Naive thymus-derived CD4-positive, alpha-beta T cell (primary cell): ENCODE results near the gene ATP10A. TPM values are rescaled to one million over a fixed set of nuclear protein-coding genes. Genes with fewer than 3 reads are reported as not detected.

Experiments used
- ATAC-seq: fragments of 150-1000 bp; cut with Tn5 transposase; 2 replicates; pipeline ENCODE4 v1.10.0; 2021; ENCODE audit warnings: mild to moderate bottlenecking, moderate library complexity
- CTCF ChIA-PET: fragments of 350-600 bp; sonication (Branson Sonifier 250); formaldehyde crosslinking; loops from one replicate; lab custom pipeline; 2021; ENCODE audit warnings: antibody characterized with exemption; lab: Charles Lee
- POLR2A ChIA-PET: fragments of 350-600 bp; sonication (Branson Sonifier 250); formaldehyde crosslinking; loops from one replicate; lab custom pipeline; 2021; ENCODE audit warnings: antibody characterized with exemption, inconsistent platforms; lab: Charles Lee
- DNase-seq, 9 donors: peaks; one replicate each; pipeline versions ENCODE4 v3.0.0 to v3.0.0-alpha.2; 2020 to 2022; ENCODE audit warnings: mixed read lengths in 1 of 9
- H3K27ac ChIP-seq: one replicate; pipeline ENCODE4 v1.7.0; 2013; ENCODE audit warnings: mild to moderate bottlenecking, low read depth, low read length, moderate library complexity
- H3K27me3 ChIP-seq, 2 donors: one replicate each; pipeline ENCODE4 v1.7.0; 2013; ENCODE audit warnings: low read length in 2 of 2, mild to moderate bottlenecking in 2 of 2, moderate library complexity in 2 of 2; ENCODE audit not compliant: control insufficient read depth in 2 of 2, insufficient read depth in 2 of 2
- H3K36me3 ChIP-seq, 3 experiments: 1 replicate in 2 of 3; 2 replicates in 1 of 3; pipeline ENCODE4 v1.7.0; 2013; ENCODE audit warnings: low read length in 3 of 3, mild to moderate bottlenecking in 3 of 3, moderate library complexity in 1 of 3; ENCODE audit not compliant: insufficient read depth in 3 of 3, control insufficient read depth in 2 of 3
- H3K4me1 ChIP-seq, 2 donors: one replicate each; pipeline ENCODE4 v1.7.0; 2013; ENCODE audit warnings: low read length in 2 of 2, mild to moderate bottlenecking in 2 of 2, moderate library complexity in 1 of 2; ENCODE audit not compliant: control insufficient read depth in 2 of 2, insufficient read depth in 2 of 2
- H3K4me3 ChIP-seq: 2 replicates; pipeline ENCODE4 v1.7.0; 2013; ENCODE audit warnings: mild to moderate bottlenecking, low read length
- H3K9me3 ChIP-seq, 3 experiments: 1 replicate in 2 of 3; 2 replicates in 1 of 3; pipeline ENCODE4 v1.7.0; 2013; ENCODE audit warnings: low read length in 3 of 3; ENCODE audit not compliant: control insufficient read depth in 2 of 3
- H3K27ac Mint-ChIP-seq, 9 donors: one replicate each; pipeline ENCODE4 v1.8.0; 2020 to 2022; ENCODE audit warnings: mixed read lengths in 9 of 9, mild to moderate bottlenecking in 8 of 9, moderate library complexity in 5 of 9, inconsistent platforms in 2 of 9
- H3K27me3 Mint-ChIP-seq, 5 donors: one replicate each; pipeline ENCODE4 v1.8.0; 2021 to 2022; ENCODE audit warnings: mixed read lengths in 5 of 5, mild to moderate bottlenecking in 1 of 5
- H3K36me3 Mint-ChIP-seq, 5 donors: one replicate each; pipeline ENCODE4 v1.8.0; 2020 to 2022; ENCODE audit warnings: mixed read lengths in 5 of 5, mild to moderate bottlenecking in 3 of 5, inconsistent platforms in 1 of 5
- H3K4me1 Mint-ChIP-seq, 7 donors: one replicate each; pipeline ENCODE4 v1.8.0; 2020 to 2022; ENCODE audit warnings: mixed read lengths in 7 of 7, mild to moderate bottlenecking in 3 of 7, inconsistent platforms in 1 of 7
- H3K4me3 Mint-ChIP-seq, 10 donors: one replicate each; pipeline ENCODE4 v1.8.0; 2020 to 2022; ENCODE audit warnings: mild to moderate bottlenecking in 10 of 10, mixed read lengths in 10 of 10, moderate library complexity in 6 of 10, inconsistent platforms in 2 of 10
- H3K9me3 Mint-ChIP-seq, 11 donors: one replicate each; pipeline ENCODE4 v1.8.0; 2020 to 2022; ENCODE audit warnings: mixed read lengths in 11 of 11, mild to moderate bottlenecking in 4 of 11, inconsistent platforms in 1 of 11, moderate library complexity in 1 of 11
- intact Hi-C, 2 donors: fragments of 100-400 bp; cut with micrococcal nuclease; formaldehyde crosslinking; loops; one replicate each; pipeline ENCODE4 v1.15.1; 2023
- polyA plus RNA-seq, 2 donors: library from polyadenylated mRNA; unstranded; fragments of 300-500 nt; fragmentation: Illumina TruSeq; gene quantifications; one replicate each; pipeline ENCODE4 v1.2.3, GENCODE V29; 2021
- total RNA-seq, 6 experiments: library from RNA in 5 of 6; stranded (reverse) in 5 of 6; gene quantifications; 1 replicate in 5 of 6; 2 replicates in 1 of 6; pipeline ENCODE4 v1.2.3 and lab custom pipeline; 2021 to 2026

ATP10A gene
- total RNA-seq (10 to 100 TPM; 56.7 to 86.4 (median 71.2) TPM), polyA plus RNA-seq (10 to 100 TPM in 1 of 2 donors, 1 to 10 TPM in 1; 7.2 to 18.5 TPM), total RNA-seq (lab: John Stamatoyannopoulos, UW) (128 reads per million, percentile 88 among the genes with 10 or more reads in this experiment)

GRCh38 chr15:25863111-25863967 is at the start of gene ATP10A:
TSS of gene ATP10A (minus strand) at chr15:25863327. CDS start at chr15:25863096, 231 bp downstream.
- Histone ChIP-seq H3K27ac (peak within 1 kb of the TSS; percentile 86), H3K27me3 (no peaks in the 10 kb centered on the region), H3K9me3 (no peaks in the 10 kb centered on the region), H3K4me3 (peak within 1 kb of the TSS; percentile 88), H3K4me1 (peaks cover 15 to 18% of the 10 kb centered on the region in 2 donors), H3K36me3 (peaks cover 0 to 9% (median 0%) of the 10 kb centered on the region in 3 experiments)
- H3K4me1 Mint-ChIP-seq: peaks cover 20 to 50% (median 40%) of the 10 kb centered on the region in 7 donors
- DNase-seq (peak in 8 of 9 donors; percentile 26 to 80 (median 44)), ATAC-seq (no peak)
- peaks cover 0 to 8% (median 0%) of the 10 kb centered on the region in 5 donors for H3K27me3 Mint-ChIP-seq
- ChIA-PET CTCF (interaction anchor here (1.2 to 3.3 kb wide), 3 partner anchors 16 to 85 kb away, joined by 4 to 21 read pairs (median 17); no protein-coding TSS in a partner anchor), POLR2A (interaction anchor here (0.8 to 8.0 kb wide), 8 partner anchors 15 to 85 kb away, joined by 3 to 257 read pairs (median 8); no protein-coding TSS in a partner anchor)
- intact Hi-C loops: loop anchor here (2.0 to 5.0 kb wide), 2 partner anchors 73 to 911 kb away; partner anchors contain the start of genes SNRPN (in 1 of the 2) and SNURF (in 1 of the 2)
- peak within 1 kb of the TSS; percentile 89 to 100 (median 97) for H3K27ac Mint-ChIP-seq
- peaks cover 0 to 30% (median 5%) of the 10 kb centered on the region in 5 donors for H3K36me3 Mint-ChIP-seq
- peaks cover 0 to 3% (median 0%) of the 10 kb centered on the region in 11 donors for H3K9me3 Mint-ChIP-seq
- peak within 1 kb of the TSS; percentile 88 to 98 (median 96) for H3K4me3 Mint-ChIP-seq

- Histone ChIP-seq H3K27ac (no peak overlapping the region), H3K4me3 (no peak overlapping the region), H3K36me3 (no peaks in the 10 kb centered on the region), H3K9me3 (no peaks in the 10 kb centered on the region), H3K4me1 (no peaks in the 10 kb centered on the region), H3K27me3 (no peaks in the 10 kb centered on the region)
- H3K27me3 Mint-ChIP-seq: peaks cover 0 to 6% (median 0%) of the 10 kb centered on the region in 5 donors
- H3K4me3 Mint-ChIP-seq: no peak overlapping the region
- DNase-seq (no peak), ATAC-seq (no peak)
- H3K36me3 Mint-ChIP-seq: no peaks in the 10 kb centered on the region
- CTCF ChIA-PET: no interaction called here
- H3K9me3 Mint-ChIP-seq: peaks cover 0 to 9% (median 0%) of the 10 kb centered on the region in 11 donors
- H3K27ac Mint-ChIP-seq: no peak overlapping the region
- POLR2A ChIA-PET: interaction anchor here (0.7 kb wide), 1 partner anchor 13 kb away, joined by 3 read pairs; no protein-coding TSS in a partner anchor
- intact Hi-C loops: loop anchor here in 1 of 2 donors (5.0 kb wide), 1 partner anchor 35 kb away; no protein-coding TSS in a partner anchor
- H3K4me1 Mint-ChIP-seq: no peaks in the 10 kb centered on the region
Measured at GRCh38 chr15:25912035-25912434, 48.9 kb upstream of the ATP10A start.

GRCh38 chr15:25910832-25911231 is 47.7 kb upstream of the ATP10A start:
- Mint-ChIP-seq H3K27ac (no peak overlapping the region), H3K4me1 (no peaks in the 10 kb centered on the region), H3K4me3 (no peak overlapping the region), H3K36me3 (no peaks in the 10 kb centered on the region), H3K9me3 (peaks cover 0 to 9% (median 0%) of the 10 kb centered on the region in 11 donors), H3K27me3 (no peaks in the 10 kb centered on the region)
- ATAC-seq (no peak), DNase-seq (no peak)
- intact Hi-C loops: loop anchor here in 1 of 2 donors (5.0 kb wide), 1 partner anchor 34 kb away; no protein-coding TSS in a partner anchor
- H3K36me3 ChIP-seq: no peaks in the 10 kb centered on the region
- H3K27me3 ChIP-seq: no peaks in the 10 kb centered on the region
- POLR2A ChIA-PET: no interaction called here
- H3K4me3 ChIP-seq: no peak overlapping the region
- CTCF ChIA-PET: no interaction called here
- no peaks in the 10 kb centered on the region for H3K9me3 ChIP-seq
- no peak overlapping the region for H3K27ac ChIP-seq
- H3K4me1 ChIP-seq: no peaks in the 10 kb centered on the region

- ChIA-PET CTCF (no interaction called here), POLR2A (no interaction called here)
- Mint-ChIP-seq H3K4me3 (no peak overlapping the region), H3K9me3 (peaks cover 0 to 5% (median 0%) of the 10 kb centered on the region in 11 donors), H3K27me3 (no peaks in the 10 kb centered on the region), H3K27ac (no peak overlapping the region), H3K36me3 (no peaks in the 10 kb centered on the region), H3K4me1 (no peaks in the 10 kb centered on the region)
- intact Hi-C loops: loop anchor here (5.0 kb wide), 2 partner anchors 33 to 38 kb away; no protein-coding TSS in a partner anchor
- no peak overlapping the region for H3K4me3 ChIP-seq
- ATAC-seq: no peak
- DNase-seq: no peak
- H3K4me1 ChIP-seq: no peaks in the 10 kb centered on the region
- no peaks in the 10 kb centered on the region for H3K9me3 ChIP-seq
- H3K27ac ChIP-seq: no peak overlapping the region
- no peaks in the 10 kb centered on the region for H3K36me3 ChIP-seq
- no peaks in the 10 kb centered on the region for H3K27me3 ChIP-seq
Measured at GRCh38 chr15:25909806-25910205, 46.7 kb upstream of the ATP10A start.

- no peaks in the 10 kb centered on the region for H3K36me3 Mint-ChIP-seq
- H3K9me3 ChIP-seq: no peaks in the 10 kb centered on the region
- H3K27ac Mint-ChIP-seq: peak overlapping the region in 1 of 9 donors; percentile 55
- no peak overlapping the region for H3K4me3 Mint-ChIP-seq
- intact Hi-C loops: loop anchor here in 1 of 2 donors (5.0 kb wide), 1 partner anchor 37 kb away; no protein-coding TSS in a partner anchor
- ATAC-seq (no peak), DNase-seq (no peak)
- CTCF ChIA-PET: no interaction called here
- H3K4me1 ChIP-seq: no peaks in the 10 kb centered on the region
- no peak overlapping the region for H3K4me3 ChIP-seq
- no peaks in the 10 kb centered on the region for H3K36me3 ChIP-seq
- H3K4me1 Mint-ChIP-seq: peaks cover 0 to 3% (median 0%) of the 10 kb centered on the region in 7 donors
- POLR2A ChIA-PET: no interaction called here
- H3K27ac ChIP-seq: no peak overlapping the region
- H3K9me3 Mint-ChIP-seq: peaks cover 0 to 2% (median 0%) of the 10 kb centered on the region in 11 donors
- no peaks in the 10 kb centered on the region for H3K27me3 ChIP-seq
- H3K27me3 Mint-ChIP-seq: no peaks in the 10 kb centered on the region
Measured at GRCh38 chr15:25909325-25909724, 46.2 kb upstream of the ATP10A start.

GRCh38 chr15:25905140-25905539 is 42.0 kb upstream of the ATP10A start:
- Histone ChIP-seq H3K27me3 (no peaks in the 10 kb centered on the region), H3K27ac (no peak overlapping the region), H3K36me3 (no peaks in the 10 kb centered on the region), H3K4me1 (peaks cover 0 to 3% of the 10 kb centered on the region in 2 donors), H3K4me3 (no peak overlapping the region), H3K9me3 (no peaks in the 10 kb centered on the region)
- H3K4me3 Mint-ChIP-seq: no peak overlapping the region
- intact Hi-C loops: loop anchor here in 1 of 2 donors (5.0 kb wide), 1 partner anchor 33 kb away; no protein-coding TSS in a partner anchor
- no peaks in the 10 kb centered on the region for H3K36me3 Mint-ChIP-seq
- H3K27ac Mint-ChIP-seq: no peak overlapping the region
- ChIA-PET CTCF (no interaction called here), POLR2A (interaction anchor here (0.7 kb wide), 1 partner anchor 38 kb away, joined by 6 read pairs; no protein-coding TSS in a partner anchor)
- H3K27me3 Mint-ChIP-seq: no peaks in the 10 kb centered on the region
- peaks cover 0 to 2% (median 0%) of the 10 kb centered on the region in 11 donors for H3K9me3 Mint-ChIP-seq
- ATAC-seq (peak; percentile 31), DNase-seq (no peak)
- peaks cover 5 to 15% (median 13%) of the 10 kb centered on the region in 7 donors for H3K4me1 Mint-ChIP-seq
